ENCODE measurements around the gene TTC8. TPM values are rescaled to one million over a fixed set of nuclear protein-coding genes. Genes with fewer than 3 reads are reported as not detected.

TTC8 gene
- total RNA-seq, 1 experiment from 2014 or later: 9.2 TPM

DNA sequence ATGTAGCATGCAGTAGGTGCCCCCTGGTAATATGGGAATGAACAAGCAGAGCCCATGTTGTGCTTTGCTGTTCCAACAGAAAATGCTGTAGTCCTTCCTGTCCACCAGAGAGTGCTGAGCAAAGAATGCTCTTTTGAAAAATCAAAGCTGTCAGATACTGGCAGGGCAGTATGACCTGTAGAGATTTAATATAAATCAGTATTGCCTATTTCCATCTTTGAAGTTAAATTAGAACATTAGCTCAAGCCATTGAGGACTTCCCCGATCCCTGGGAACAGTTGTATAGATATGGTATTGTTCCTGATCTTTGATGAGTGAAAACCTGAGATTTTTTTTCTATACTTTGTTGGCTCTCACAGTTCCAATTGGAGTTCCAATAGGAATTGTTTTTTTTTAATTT lies 13.0 kb downstream of the TTC8 start:
- Histone ChIP-seq H3K23ac (ENCODE audit: insufficient read length, low read depth, low read length) (no peak overlapping the region), H2BK5ac (ENCODE audit: insufficient read length, low read length) (no peak overlapping the region), H3K27me3 (ENCODE audit: insufficient read depth, low read length) (no peaks in the 10 kb centered on the region), H3K9ac (ENCODE audit: extremely low read depth, insufficient read length, low read length) (no peak overlapping the region), H3K4ac (ENCODE audit: low read depth, low read length) (no peak overlapping the region), H3K23me2 (ENCODE audit: insufficient read length, low read depth, low read length, poor library complexity, severe bottlenecking) (no peaks in the 10 kb centered on the region), H2BK15ac (ENCODE audit: low read depth, low read length) (no peak overlapping the region), H2AK5ac (ENCODE audit: insufficient read length, low read length) (no peak overlapping the region), H3K56ac (ENCODE audit: insufficient read length, low read depth, low read length) (no peak overlapping the region), H4K20me1 (ENCODE audit: control insufficient read depth, insufficient read depth, insufficient read length) (no peaks in the 10 kb centered on the region), H2AFZ (ENCODE audit: low read length) (no peak overlapping the region), H3K79me1 (ENCODE audit: insufficient read depth, low read depth, low read length, poor library complexity, severe bottlenecking) (no peaks in the 10 kb centered on the region), H2BK120ac (ENCODE audit: low read depth, low read length, poor library complexity, severe bottlenecking) (no peak overlapping the region), H3T11ph (ENCODE audit: low read length) (no peak overlapping the region), H3K27ac (ENCODE audit: insufficient read length, low read depth, low read length) (no peak overlapping the region), H3K4me2 (ENCODE audit: insufficient read depth, insufficient read length, low read length) (no peak overlapping the region), H3K9me3 (ENCODE audit: control insufficient read depth, low read depth, low read length) (no peaks in the 10 kb centered on the region), H4K5ac (ENCODE audit: insufficient read length, low read depth, low read length) (no peak overlapping the region), H4K8ac (replicated peaks; ENCODE audit: insufficient read length, low read depth, low read length) (no peak overlapping the region), H2BK20ac (ENCODE audit: low read depth, low read length, poor library complexity, severe bottlenecking) (no peak overlapping the region), H3K4me1 (ENCODE audit: insufficient read depth, low read length) (no peaks in the 10 kb centered on the region), H3K18ac (ENCODE audit: insufficient read length, low read depth, low read length) (no peak overlapping the region), H3K14ac (ENCODE audit: insufficient read depth, low read length) (no peak overlapping the region), H2BK12ac (ENCODE audit: insufficient read length, low read depth, low read length) (no peak overlapping the region), H3K79me2 (ENCODE audit: insufficient read depth, low read length) (no peaks in the 10 kb centered on the region), H4K91ac (ENCODE audit: insufficient read length, low read depth, low read length) (no peak overlapping the region)
- DNase-seq: no peak
- TF ChIP-seq, protein P1, sequence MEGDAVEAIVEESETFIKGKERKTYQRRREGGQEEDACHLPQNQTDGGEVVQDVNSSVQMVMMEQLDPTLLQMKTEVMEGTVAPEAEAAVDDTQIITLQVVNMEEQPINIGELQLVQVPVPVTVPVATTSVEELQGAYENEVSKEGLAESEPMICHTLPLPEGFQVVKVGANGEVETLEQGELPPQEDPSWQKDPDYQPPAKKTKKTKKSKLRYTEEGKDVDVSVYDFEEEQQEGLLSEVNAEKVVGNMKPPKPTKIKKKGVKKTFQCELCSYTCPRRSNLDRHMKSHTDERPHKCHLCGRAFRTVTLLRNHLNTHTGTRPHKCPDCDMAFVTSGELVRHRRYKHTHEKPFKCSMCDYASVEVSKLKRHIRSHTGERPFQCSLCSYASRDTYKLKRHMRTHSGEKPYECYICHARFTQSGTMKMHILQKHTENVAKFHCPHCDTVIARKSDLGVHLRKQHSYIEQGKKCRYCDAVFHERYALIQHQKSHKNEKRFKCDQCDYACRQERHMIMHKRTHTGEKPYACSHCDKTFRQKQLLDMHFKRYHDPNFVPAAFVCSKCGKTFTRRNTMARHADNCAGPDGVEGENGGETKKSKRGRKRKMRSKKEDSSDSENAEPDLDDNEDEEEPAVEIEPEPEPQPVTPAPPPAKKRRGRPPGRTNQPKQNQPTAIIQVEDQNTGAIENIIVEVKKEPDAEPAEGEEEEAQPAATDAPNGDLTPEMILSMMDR (conservative IDR thresholded peaks at IDR 0.05): no peak
- Mint-ChIP-seq H3K4me1 (peaks cover 6 to 16% of the 10 kb centered on the region in 2 experiments; a peak in 2 of 4 replicates), H3K9me3 (no peaks in the 10 kb centered on the region), H3K36me3 (ENCODE audit: insufficient read depth in 1 of 3, low read depth in 3 of 3) (no peaks in the 10 kb centered on the region; a peak in 2 of 7 replicates), H3K4me3 (no peak overlapping the region), H3K27me3 (ENCODE audit: low read depth) (no peaks in the 10 kb centered on the region), H3K27ac (no peak overlapping the region)
- no CpG with 5 or more reads among the region's 1 CpG for WGBS (ENCODE audit: extremely low coverage, insufficient read length, low lambda C conversion rate)

Data from H9 (cell line).